GDM1 (cell line): ENCODE data around the gene CRYL1.
"Not testable (repeated sequence)": the region's sequence is repeated elsewhere in the genome, so short reads cannot be mapped to it uniquely, and the experiment has no call there.

ENCODE experiments used
- DNase-seq: peaks from one replicate; lab custom pipeline; 2025; lab: John Stamatoyannopoulos, UW

CRYL1 gene

DNA sequence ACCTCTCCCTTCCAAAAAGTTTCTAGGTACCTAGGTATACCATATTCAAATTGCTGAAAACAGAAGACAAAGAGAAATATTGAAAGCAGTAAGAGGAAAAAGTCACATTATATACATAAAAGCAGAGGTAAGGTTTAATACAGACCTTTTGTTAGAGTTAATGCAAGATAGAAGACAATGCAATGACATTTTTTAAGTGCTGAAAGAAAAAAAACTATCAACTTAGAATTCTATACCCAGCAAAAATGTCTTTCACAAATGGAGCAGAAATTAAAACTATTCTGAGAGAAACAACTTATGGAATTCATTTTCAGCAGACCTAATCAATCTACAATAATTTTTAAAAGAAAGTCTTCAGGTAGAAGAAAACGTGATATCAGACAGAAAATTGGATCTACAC, 77.2 kb downstream of the CRYL1 start:
- DNase-seq, result no peak

DNA sequence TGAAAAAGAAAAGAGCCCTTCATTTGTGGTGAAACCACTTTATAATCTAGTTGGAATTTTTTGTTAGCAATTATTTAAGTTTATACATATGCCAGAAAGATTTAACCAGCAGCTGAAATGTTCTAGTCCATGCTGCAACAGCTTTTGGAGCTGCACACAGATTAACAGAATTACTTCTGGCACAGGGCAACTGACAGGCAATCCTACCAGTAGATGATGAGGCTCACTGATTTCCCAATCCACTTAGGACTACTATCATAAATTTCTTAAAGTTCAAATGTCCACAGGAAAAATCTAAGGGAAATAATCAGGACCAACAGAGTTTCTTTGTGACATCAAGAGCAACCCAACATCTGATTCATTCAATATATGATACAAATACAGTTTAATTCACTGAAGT, 78.8 kb downstream of the CRYL1 start:
- DNase-seq, result no peak

DNA sequence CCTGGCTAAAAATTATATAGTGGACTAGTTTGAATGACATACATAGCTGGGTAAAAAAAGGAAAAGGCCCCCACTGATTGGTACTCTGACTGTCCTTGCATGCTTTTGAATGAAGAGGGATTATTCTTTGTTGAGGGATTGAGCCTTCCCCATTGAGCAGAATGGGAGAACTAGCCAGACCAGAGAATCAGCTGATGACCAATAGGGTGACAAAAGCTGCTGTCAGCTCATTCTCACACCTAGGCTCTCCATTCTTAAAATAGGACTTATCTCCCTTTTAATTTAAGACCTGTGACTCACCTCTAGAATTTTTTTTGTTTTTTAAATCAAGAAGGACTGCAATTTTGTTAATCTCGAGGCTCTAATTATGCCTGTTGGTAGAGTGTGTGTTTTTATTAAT, 79.3 kb downstream of the CRYL1 start:
- no peak for DNase-seq

- no peak for DNase-seq
These were observed 82.8 kb downstream of the CRYL1 start for GRCh38 chr13:20442798-20443381.

DNA sequence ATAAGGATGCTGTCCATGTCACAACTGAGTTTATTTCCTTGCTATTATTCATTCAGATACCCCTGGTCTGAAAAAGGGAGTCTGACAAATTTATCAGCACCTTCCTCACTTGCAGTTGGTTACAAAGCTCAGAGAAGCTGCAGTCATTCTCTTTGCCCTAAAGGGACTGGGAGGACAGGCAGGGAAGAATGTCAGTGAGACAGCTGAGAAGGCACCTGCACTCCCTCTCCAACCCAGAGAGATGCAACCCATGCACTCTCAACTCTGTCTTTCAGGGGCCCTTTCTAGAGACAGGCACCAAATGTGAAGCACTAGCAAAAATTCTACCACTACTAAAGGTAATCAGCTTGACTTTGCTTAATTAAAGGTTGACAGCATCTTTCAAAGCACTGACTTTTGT, 83.3 kb downstream of the CRYL1 start:
- DNase-seq, result no peak

DNA sequence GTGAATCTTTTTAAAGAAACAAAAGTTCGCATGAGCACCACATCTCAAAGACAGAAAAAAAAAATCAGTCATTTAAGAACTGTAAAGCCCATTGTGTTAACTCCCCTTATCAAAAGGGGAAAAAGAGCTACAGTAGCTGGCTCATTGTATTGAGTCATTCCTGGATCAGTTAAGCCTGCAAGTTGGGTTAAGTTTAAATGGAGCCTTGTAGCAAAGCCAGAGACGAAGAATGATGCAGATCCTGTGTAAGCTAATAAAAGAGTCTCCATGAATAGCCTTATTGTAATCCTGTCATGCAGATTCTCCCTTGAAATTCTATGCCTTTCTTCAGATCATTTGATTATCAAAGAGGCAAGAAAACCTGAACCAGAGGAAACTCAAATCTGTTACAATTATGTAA, 83.8 kb downstream of the CRYL1 start:
- no peak for DNase-seq

DNA sequence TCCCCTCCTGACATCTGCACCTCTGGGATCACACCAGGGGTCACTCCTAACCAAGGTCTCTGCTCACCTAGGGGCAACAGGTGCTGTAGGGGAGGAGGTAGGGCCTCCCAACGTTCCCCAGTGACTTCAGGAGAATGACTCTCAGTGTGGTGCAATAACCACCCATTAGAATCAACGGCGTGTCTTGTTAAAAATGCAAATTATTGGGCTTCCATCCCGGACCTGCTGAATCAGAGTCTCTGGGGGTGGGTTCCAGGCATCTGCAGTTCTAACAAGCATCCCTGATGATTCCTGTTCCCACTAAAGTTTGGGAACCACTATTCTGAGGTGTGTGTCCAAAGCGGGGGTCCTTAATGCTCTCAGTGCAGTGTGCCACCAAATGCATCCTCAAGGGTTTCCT, 84.6 kb downstream of the CRYL1 start:
- DNase-seq, result no peak

- DNase-seq, result no peak
These were observed 86.4 kb downstream of the CRYL1 start for GRCh38 chr13:20439261-20439660.

GRCh38 chr13:20438801-20439200, 86.9 kb downstream of the CRYL1 start:
- DNase-seq, result no peak

DNA sequence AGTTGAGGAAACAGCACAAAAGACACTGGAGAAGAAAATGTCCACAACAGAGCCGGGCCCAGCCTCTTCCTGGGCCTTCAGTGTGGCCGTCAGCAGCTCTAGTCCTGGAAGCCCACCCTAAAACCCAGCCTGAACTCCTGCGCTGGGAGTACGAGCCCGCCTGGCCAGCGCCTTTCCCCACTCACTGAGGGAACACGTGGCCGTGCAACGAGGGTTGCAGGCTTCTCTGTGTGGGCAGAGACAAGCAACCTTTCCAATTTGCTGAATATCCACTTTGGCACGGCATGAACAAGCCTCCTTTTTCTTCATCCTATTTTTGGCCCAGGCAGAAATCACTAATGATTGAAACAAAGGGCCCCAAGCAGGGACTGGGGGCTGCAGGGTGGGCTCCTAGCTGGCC, 89.2 kb downstream of the CRYL1 start:
- no peak for DNase-seq

DNA sequence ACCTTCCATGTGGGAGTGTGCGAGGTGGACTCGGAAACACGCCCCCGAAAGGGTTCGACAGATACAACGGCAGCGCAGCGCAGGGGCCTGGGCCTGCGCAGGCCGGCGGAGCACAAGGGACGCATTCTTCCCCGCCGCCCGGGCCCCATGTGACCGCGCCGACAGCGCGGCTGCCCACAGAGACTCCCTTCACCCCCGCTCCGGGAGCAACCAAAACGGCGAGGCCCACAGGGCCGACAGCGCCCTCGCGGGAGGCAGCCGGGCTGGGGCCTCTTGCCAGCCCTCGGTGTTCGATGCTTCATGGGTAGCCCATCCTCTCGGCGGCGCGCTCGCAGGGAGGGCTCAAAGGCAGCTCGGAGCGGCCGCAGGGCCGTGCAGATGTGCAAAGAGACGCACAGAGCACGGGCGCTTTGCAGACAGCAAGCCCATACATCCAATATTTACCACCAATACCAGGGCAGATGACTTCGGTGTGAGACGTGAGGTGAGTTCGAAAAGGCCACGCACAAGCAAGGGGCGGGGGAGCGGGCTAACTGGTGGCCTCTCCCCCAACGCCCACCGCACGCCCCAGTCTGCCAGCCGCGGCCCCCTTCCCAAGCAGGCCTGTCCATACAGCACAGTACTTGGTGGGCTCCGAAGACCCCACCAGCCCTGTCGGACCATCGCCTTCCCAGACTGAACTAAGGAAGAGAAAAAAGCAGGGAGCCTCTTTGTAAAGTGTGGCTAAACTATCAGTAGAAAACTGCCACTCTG, 89.9 kb downstream of the CRYL1 start:
- no peak for DNase-seq

DNA sequence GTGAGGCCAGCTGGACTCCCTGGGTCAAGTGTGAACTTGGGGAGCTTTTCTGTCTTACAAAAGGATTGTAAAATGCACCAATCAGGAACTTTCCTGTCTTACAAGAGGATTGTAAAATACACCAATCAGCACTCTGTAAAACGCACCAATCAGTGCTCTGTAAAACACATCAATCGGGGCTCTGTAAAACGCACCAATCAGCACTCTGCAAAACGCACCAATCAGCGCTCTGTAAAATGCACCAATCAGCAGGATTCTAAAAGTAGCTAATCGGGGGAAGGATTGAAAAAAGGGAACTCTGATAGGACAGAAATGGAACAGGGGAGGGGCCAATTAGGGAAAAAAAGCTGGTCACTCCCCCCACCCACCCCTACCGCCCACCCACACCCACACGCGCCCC, 91.4 kb downstream of the CRYL1 start:
- not testable (repeated sequence) for DNase-seq

- no peak for DNase-seq
These were observed 93.8 kb downstream of the CRYL1 start for GRCh38 chr13:20431687-20432384.

DNA sequence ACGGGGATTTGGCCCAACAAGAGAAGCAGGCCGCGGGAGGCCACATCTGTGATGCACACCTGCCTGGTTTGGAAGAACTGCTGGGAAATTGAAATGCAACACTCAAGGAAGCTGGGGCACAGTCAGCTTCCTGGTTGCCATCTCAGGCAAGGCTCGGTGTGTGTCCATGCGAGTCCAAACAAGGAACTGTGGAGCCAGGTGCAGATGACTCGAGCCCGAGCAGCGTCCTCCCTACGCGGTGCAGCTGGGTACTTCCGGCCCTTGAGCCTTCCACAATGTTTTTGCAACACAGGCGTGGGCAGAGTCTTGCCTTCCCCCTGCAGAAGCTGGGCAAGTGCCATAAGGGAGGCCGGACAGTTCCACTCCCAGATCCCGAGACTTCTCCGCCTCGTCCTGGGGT, 94.6 kb downstream of the CRYL1 start:
- no peak for DNase-seq

DNA sequence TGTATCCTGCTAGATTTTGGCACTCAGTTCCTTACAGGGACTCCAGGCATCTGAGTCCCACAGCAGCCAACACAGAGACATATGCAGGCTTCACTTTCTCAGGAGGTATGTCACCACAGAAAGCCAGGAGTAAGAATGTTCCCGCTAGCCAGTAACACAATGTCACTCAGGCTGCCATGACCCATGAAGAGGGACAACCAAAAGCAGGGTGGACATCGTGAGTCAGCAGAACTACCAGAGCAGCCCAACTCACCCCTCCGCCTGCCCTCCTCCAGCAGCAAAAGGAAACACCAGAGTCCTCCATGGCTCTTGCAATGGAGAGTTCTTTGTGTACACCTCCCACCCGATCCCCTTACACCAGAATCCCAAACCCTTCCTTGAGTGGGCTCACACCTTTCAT, 95.4 kb downstream of the CRYL1 start:
- no peak for DNase-seq

DNA sequence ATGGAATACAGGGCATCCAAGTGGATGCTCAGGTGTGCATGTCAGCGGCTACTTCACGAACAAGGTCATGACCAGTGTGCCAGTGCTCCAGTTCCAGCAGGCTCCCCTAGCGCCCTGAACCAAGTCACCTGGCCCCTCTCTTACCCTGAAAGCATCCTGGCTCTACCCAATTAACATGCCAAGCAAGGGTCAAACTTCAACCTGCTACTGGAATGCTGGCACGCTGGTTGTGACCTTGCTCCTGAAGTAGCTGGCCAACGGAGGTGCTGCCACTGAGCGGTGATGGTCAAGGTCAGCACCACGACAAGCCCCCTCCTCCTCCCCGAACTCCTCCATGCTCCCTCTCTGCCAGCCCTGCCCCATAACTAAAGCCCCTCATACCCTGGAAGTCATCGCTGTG, 96.0 kb downstream of the CRYL1 start:
- DNase-seq, result no peak

DNA sequence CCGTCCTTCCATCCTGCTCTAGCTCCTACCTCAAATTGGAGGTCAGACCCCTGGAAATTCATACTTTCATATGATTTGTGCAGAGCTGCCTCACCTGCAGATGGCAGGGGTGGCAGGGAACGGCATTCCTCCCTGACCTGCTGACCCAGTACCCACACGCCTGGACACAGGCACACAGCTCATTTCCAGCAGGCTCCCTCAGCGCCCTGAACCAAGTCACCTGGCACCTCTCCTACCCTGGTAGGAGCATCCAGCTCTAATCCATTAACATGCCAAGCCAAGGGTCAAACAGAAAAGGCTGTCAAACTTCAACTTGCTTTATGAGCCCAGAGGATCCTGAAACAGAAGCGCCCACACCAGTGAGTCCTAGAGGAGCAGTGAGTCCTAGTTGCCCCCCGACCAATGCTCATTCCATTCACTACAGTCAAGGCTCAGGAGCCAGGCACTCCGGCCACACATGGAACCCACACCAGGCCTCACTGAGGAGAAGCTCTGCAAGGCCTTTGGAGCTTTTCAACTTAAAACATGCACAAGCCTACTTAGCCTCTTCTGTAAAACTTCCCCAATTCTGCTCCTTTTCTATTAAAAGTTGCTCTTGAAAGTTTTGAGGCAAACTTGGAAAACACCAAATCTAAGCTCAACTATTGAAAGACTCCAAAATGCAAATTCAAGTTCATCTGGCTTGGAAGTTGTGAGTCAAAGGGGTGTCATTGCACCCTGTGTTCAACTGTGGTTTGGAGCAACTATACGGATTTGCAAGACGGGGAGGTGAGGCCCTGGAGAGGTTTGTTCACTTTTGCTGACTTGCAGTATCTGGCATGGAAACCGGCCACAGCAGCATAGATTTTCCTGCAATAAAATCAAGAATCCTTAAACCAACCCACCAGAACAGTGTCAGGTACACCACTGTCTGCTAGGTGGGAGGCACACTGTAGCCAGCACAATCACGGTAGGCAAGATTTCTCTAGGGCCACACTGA, 96.7 kb downstream of the CRYL1 start:
- no peak for DNase-seq

DNA sequence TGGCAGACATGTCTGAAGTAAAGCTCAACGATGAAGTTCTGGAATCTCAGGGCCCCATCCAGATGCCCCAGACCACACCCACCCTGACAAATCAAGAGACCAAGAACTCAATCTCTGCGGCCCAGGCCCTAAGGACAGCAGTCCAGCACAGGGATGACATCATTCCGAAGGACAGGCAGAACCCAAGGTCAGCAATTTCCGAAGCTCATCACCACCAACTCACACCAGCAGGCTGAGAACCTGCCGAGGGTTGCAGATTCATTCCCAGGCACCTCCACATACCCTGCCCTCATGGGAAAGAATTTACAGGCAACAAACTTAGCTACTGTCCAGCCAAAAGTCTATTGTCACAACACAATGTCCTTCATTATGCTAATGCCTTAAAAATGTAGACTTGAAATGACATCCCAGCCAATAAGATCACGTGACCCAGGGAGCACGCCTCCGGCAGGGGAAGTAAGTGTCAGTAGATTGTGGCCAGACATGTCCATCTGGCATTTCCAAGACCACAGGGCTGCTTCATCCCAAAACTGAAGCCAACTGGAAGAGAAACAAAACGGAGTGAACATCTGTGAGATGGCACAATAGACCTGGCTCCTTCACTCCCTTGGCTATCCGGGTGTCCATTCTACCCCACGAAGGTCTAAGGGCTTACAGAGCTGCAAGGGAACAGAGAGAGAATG, 98.8 kb downstream of the CRYL1 start:
- DNase-seq, result no peak

GRCh38 chr13:20425819-20426219, 99.8 kb downstream of the CRYL1 start:
- DNase-seq, result no peak

DNA sequence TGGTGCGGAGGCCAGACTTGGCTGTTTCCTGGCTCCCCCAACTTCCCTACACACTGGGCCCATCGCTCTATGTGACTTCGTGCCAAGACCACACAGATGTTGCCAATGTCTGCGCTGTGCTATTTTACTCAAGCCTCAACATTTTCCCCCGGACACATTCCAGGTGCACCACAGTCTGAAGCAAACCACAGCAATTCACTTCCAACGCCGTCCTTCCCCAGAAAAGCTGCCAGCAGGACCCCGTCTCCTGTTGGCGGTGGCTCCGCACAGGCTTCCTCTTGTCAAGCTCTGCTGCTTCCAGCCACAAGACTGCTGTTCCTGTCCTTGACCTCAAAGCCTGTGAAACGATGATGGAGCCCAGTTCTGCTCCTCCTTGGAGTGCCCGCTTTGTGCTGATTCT, 100.7 kb downstream of the CRYL1 start:
- peak; percentile 87 for DNase-seq

DNA sequence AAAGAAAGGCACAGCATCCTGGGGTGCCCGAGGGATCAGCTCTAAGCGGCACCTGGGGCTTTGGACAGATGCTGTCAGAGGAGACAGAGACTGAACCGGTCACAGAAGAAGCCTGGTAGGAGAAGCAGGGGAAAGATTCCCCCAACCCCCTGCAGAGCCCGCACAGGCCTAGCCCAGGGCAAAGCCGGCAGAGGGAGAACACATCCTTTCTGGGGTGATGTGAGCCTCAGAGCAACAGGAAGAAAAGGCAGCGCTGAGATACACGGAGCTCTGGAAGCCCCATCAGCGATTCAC, 101.2 kb downstream of the CRYL1 start:
- no peak for DNase-seq

- no peak for DNase-seq
These were observed 103.3 kb downstream of the CRYL1 start for GRCh38 chr13:20422362-20422761.
